K562 (cell line): ENCODE results near the gene TRNAU1AP. TPM values are rescaled to one million over a fixed set of nuclear protein-coding genes. Genes with fewer than 3 reads are reported as not detected.

Experiments used
- ATAC-seq: fragments of 200-7000 bp; cut with Tn5 transposase; 3 replicates; pipeline ENCODE4 v1.9.1; 2020; ENCODE audit warnings: moderate library complexity
- BruUV-seq: library from RNA; stranded (reverse); fragments of 400-500 nt; replicated peaks from 2 replicates; lab custom pipeline; 2021; lab: Mats Ljungman, UMichigan
- CTCF ChIA-PET: fragments of 300-600 bp; formaldehyde crosslinking; extraction: SDS; loops from one replicate; lab custom pipeline; 2021; ENCODE audit warnings: low intra/inter-chr PET ratio; lab: Yijun Ruan, JAX
- POLR2A ChIA-PET: fragments of 300-600, 350-650 bp; sonication (Branson Sonifier 250); formaldehyde crosslinking; extraction: SDS; loops from one replicate; lab custom pipeline; 2021; ENCODE audit warnings: antibody characterized with exemption, inconsistent platforms; lab: Yijun Ruan, JAX
- DNase-seq, 4 experiments: peaks; one replicate each; pipeline versions ENCODE4 v3.0.0 to v3.0.0-alpha.2; 2011 to 2018; ENCODE audit warnings: low spot score in 3 of 4, mixed read lengths in 3 of 4; ENCODE audit errors: extremely low read depth in 1 of 4
- FAIRE-seq: peaks from 2 replicates; lab custom pipeline; 2011; peaks lifted over from hg19 to GRCh38; lab: Jason Lieb, UNC
- H2AFZ ChIP-seq: 2 replicates; pipeline ENCODE4 v1.6.0; 2011; ENCODE audit warnings: low read depth, low read length, control low read depth, inconsistent platforms
- H3K27ac ChIP-seq: fragments of 200-600 bp; 3 replicates; pipeline ENCODE4 v1.8.0; 2011; ENCODE audit warnings: low read depth, mild to moderate bottlenecking, control low read depth, inconsistent platforms, low read length, moderate library complexity, mixed read lengths; ENCODE audit errors: extremely low read depth
- H3K27me3 ChIP-seq, 2 experiments: fragments of 300-600 bp in 1 of 2; 2 replicates in 1 of 2; 3 replicates in 1 of 2; pipeline versions ENCODE4 v1.6.0 to v1.8.0; 2011; ENCODE audit warnings: inconsistent platforms in 2 of 2, low read length in 2 of 2, mild to moderate bottlenecking in 1 of 2, mixed read lengths in 1 of 2, moderate library complexity in 1 of 2; ENCODE audit not compliant: control insufficient read depth in 2 of 2, insufficient read depth in 2 of 2
- H3K36me3 ChIP-seq: fragments of 300-600 bp; 3 replicates; pipeline ENCODE4 v1.8.0; 2011; ENCODE audit warnings: mild to moderate bottlenecking, low read length, inconsistent platforms; ENCODE audit not compliant: control insufficient read depth, insufficient read depth
- H3K4me1 ChIP-seq, 2 experiments: fragments of 200-600 bp in 1 of 2; replicated peaks in 1 of 2; 2 replicates in 1 of 2; 3 replicates in 1 of 2; pipeline versions ENCODE4 v1.5.1 to v1.8.0; 2011; ENCODE audit warnings: inconsistent platforms in 2 of 2, low read length in 2 of 2, mild to moderate bottlenecking in 1 of 2, mixed read lengths in 1 of 2, moderate library complexity in 1 of 2; ENCODE audit not compliant: control insufficient read depth in 2 of 2, insufficient read depth in 2 of 2
- H3K4me2 ChIP-seq: 2 replicates; pipeline ENCODE4 v1.6.1; 2011; ENCODE audit warnings: low read length, control low read depth, inconsistent platforms, mixed read lengths; ENCODE audit not compliant: insufficient read depth
- H3K4me3 ChIP-seq: fragments of 200-600 bp; sonication (generic), shearing (Covaris generic); 2 replicates; pipeline ENCODE4 v1.5.1; 2016; ENCODE audit warnings: control low read depth, inconsistent platforms
- H3K79me2 ChIP-seq: fragments of 200-600 bp; 3 replicates; pipeline ENCODE4 v1.8.0; 2011; ENCODE audit warnings: low read length, inconsistent platforms; ENCODE audit not compliant: control insufficient read depth, insufficient read depth
- H3K9ac ChIP-seq, 2 experiments: 2 replicates each; pipeline versions ENCODE4 v1.6.0 to v1.6.1; 2011; ENCODE audit warnings: low read depth in 2 of 2, low read length in 2 of 2, control low read depth in 1 of 2, inconsistent platforms in 1 of 2, mild to moderate bottlenecking in 1 of 2, mixed read lengths in 1 of 2; ENCODE audit not compliant: insufficient read depth in 1 of 2
- H3K9me1 ChIP-seq: one replicate; pipeline ENCODE4 v1.6.0; 2011; ENCODE audit warnings: inconsistent platforms, mild to moderate bottlenecking, low read length, moderate library complexity; ENCODE audit not compliant: control insufficient read depth, insufficient read depth
- H3K9me3 ChIP-seq: replicated peaks from 2 replicates; pipeline ENCODE4 v1.5.1; 2011; ENCODE audit warnings: low read depth, low read length, inconsistent platforms; ENCODE audit not compliant: control insufficient read depth, insufficient read depth
- H4K20me1 ChIP-seq: replicated peaks from 2 replicates; pipeline ENCODE4 v1.6.1; 2011; ENCODE audit warnings: low read length, inconsistent platforms, mixed read lengths; ENCODE audit not compliant: control insufficient read depth, insufficient read depth
- CC2D1A ChIP-seq: fragments of 450-650 bp; IDR thresholded peaks from 2 replicates; pipeline ENCODE4 v1.6.1; 2017; ENCODE audit warnings: mild to moderate bottlenecking
- KLF10 ChIP-seq: fragments of 250-450 bp; sonication (Bioruptor Pico); IDR thresholded peaks from 2 replicates; pipeline ENCODE4 v1.6.1; 2021; ENCODE audit warnings: matching md5 sums
- NR2C2 ChIP-seq, 2 experiments: fragments of 200-800 bp in 1 of 2; sonication (Bioruptor generic) in 1 of 2; sonication (generic) in 1 of 2; formaldehyde crosslinking in 1 of 2; IDR thresholded peaks; 2 replicates each; pipeline versions ENCODE4 v1.6.1 to v1.8.0; 2016 to 2022; ENCODE audit warnings: mild to moderate bottlenecking in 1 of 2, missing compliant biosample characterization in 1 of 2, missing genetic modification characterization in 1 of 2, missing genetic modification reagents in 1 of 2
- PPARD ChIP-seq: fragments of 250-450 bp; sonication (Bioruptor Pico); IDR thresholded peaks from 2 replicates; pipeline ENCODE4 v1.8.0; 2022; ENCODE audit warnings: inconsistent platforms, mild to moderate bottlenecking, moderate library complexity
- ZSCAN29 ChIP-seq: fragments of 450-650 bp; IDR thresholded peaks from 2 replicates; pipeline ENCODE4 v1.6.1; 2017
- WGBS: fragments of 100-300 bp; shearing (Covaris generic); methylation state at CpG from one replicate; pipeline ENCODE4 v1.1.6; 2016; ENCODE audit warnings: low coverage, mixed read lengths; ENCODE audit not compliant: insufficient coverage; ENCODE audit errors: missing lambda C conversion rate; 5-methylcytosine and 5-hydroxymethylcytosine counted together
- in situ Hi-C: fragments of 300-500 bp; cut with MboI; formaldehyde crosslinking; loops from 4 replicates; pipeline ENCODE4 v1.15.0; 2018; ENCODE audit warnings: inconsistent platforms, mixed read lengths
- intact Hi-C: fragments of 100-400 bp; cut with micrococcal nuclease; formaldehyde crosslinking; loops from 2 replicates; pipeline ENCODE4 v1.14.2; 2022
- polyA plus RNA-seq, 8 experiments: library from polyadenylated mRNA; depleted of rRNA in 4 of 8; stranded (reverse) in 5 of 8; unstranded in 3 of 8; fragments of >200 nt; fragmentation: Nextera tagmentation in 2 of 8; fragmentation: Illumina TruSeq in 1 of 8; extraction: Ambion mirVana in 2 of 8; extraction: Trizol in 1 of 8; gene quantifications; 2 replicates each; pipeline versions ENCODE4 v1.2.1 to v1.2.3, GENCODE V29; 2011 to 2014; ENCODE audit warnings: inconsistent platforms in 1 of 8, missing spikeins in 1 of 8
- total RNA-seq, 7 experiments: library from RNA; depleted of rRNA in 6 of 7; stranded (reverse); fragments of >200 nt in 6 of 7; fragmentation: Illumina TruSeq in 2 of 7; extraction: Trizol in 2 of 7; gene quantifications; 2 replicates each; pipeline versions ENCODE4 v1.2.1 to v1.2.3, GENCODE V29; 2011 to 2021; ENCODE audit warnings: low replicate concordance in 1 of 7
- TF ChIP-seq, protein P1 (sequence below): sonication (generic); formaldehyde crosslinking; IDR thresholded peaks from 2 replicates; pipeline ENCODE4 v1.8.0; 2022; ENCODE audit warnings: mild to moderate bottlenecking, low read depth, missing genetic modification reagents

Gene TRNAU1AP
- total and polyA plus RNA-seq, 9 of the 15 experiments (the other 6 are each of a cell fraction or from before 2014, with no cell fraction given), result 34.9 to 110 (median 46.3) TPM

DNA sequence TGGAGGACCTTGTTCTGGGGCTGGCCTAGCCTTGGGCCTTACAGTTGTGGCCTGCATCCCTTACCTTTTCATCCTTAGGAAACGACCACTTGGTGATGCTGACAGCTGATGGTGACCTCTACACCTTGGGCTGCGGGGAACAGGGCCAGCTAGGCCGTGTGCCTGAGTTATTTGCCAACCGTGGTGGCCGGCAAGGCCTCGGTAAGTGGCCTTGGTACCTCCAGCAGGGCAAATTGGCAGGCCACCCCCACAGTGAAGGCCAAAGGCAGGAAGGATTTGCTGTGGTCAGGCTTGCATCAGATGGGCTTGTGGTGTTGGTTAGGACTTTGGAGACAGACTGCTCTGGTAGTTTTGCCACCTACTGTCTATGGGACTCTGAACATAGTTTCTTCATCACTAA is 17.7 kb upstream of the TRNAU1AP start:
- POLR2A ChIA-PET, result interaction anchor here (0.6 to 1.5 kb wide), 3 partner anchors 10 to 28 kb away, joined by 3 to 7 read pairs (median 3); no protein-coding TSS in a partner anchor
- H3K9ac ChIP-seq, result peak overlapping the region in 1 of 2 experiments; percentile 27; a peak in 1 of 4 replicates
- TF ChIP-seq NR2C2 (CRISPR knock-in tag; IDR thresholded peaks at IDR 0.05) (0 out of 2 replicates have a peak, but pooled peaks have one; percentile 35), NR2C2 (tag; IDR thresholded peaks at IDR 0.05) (no peak), PPARD (CRISPR knock-in tag) (no peak), CC2D1A (no peak), ZSCAN29 (no peak), KLF10 (no peak)
- TF ChIP-seq, protein P1, sequence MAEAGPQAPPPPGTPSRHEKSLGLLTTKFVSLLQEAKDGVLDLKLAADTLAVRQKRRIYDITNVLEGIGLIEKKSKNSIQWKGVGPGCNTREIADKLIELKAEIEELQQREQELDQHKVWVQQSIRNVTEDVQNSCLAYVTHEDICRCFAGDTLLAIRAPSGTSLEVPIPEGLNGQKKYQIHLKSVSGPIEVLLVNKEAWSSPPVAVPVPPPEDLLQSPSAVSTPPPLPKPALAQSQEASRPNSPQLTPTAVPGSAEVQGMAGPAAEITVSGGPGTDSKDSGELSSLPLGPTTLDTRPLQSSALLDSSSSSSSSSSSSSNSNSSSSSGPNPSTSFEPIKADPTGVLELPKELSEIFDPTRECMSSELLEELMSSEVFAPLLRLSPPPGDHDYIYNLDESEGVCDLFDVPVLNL (CRISPR knock-in tag), result 0 out of 2 replicates have a peak, but pooled peaks have one; percentile 55
- TF ChIP-seq, all 486 proteins: peak for 2
- H3K79me2 ChIP-seq, result no peaks in the 10 kb centered on the region
- CTCF ChIA-PET, result no interaction called here
- H3K36me3 ChIP-seq, result peaks cover 86% of the 10 kb centered on the region
- no peak overlapping the region for H3K4me3 ChIP-seq
- no peak for ATAC-seq
- in situ Hi-C loops (no loop called here), intact Hi-C loops (no loop called here)
- H4K20me1 ChIP-seq, result 0 out of 2 replicates have a peak, but pooled peaks cover 3% of the 10 kb centered on the region
- H3K9me1 ChIP-seq, result no peaks in the 10 kb centered on the region
- 96% methylated on average over 6 of the region's 6 CpGs for WGBS
- H3K9me3 ChIP-seq, result no peaks in the 10 kb centered on the region
- H2AFZ ChIP-seq, result no peak overlapping the region
- no peak overlapping the region for H3K4me2 ChIP-seq
- H3K4me1 ChIP-seq, result peaks cover 0 to 4% of the 10 kb centered on the region in 2 experiments; a peak in 1 of 5 replicates
- no peak overlapping the region for H3K27ac ChIP-seq
- BruUV-seq, result no TSS peak
- no peak for DNase-seq
- no peaks in the 10 kb centered on the region for H3K27me3 ChIP-seq
- FAIRE-seq, result peak; percentile 71
